Astrocyte (in vitro differentiated cells and primary cell): Measurements from ENCODE around the gene PKNOX2. TPM values are rescaled to one million over a fixed set of nuclear protein-coding genes. Genes with fewer than 3 reads are reported as not detected.

Experiments used
- DNase-seq: peaks from one replicate; pipeline ENCODE4 v3.0.0-alpha.2; 2010; ENCODE audit warnings: low read depth
- FAIRE-seq: peaks from 2 replicates; lab custom pipeline; 2011; peaks lifted over from hg19 to GRCh38; lab: Jason Lieb, UNC
- H2AFZ ChIP-seq: 2 replicates; pipeline ENCODE4 v1.6.0; 2012; ENCODE audit warnings: low read depth, low read length, inconsistent platforms
- H3K27ac ChIP-seq: 2 replicates; pipeline ENCODE4 v1.5.1; 2011; ENCODE audit warnings: low read depth, low read length, inconsistent platforms
- H3K27me3 ChIP-seq: 2 replicates; pipeline ENCODE4 v1.6.0; 2011; ENCODE audit warnings: low read length, inconsistent platforms; ENCODE audit not compliant: insufficient read depth
- H3K36me3 ChIP-seq: 2 replicates; pipeline ENCODE4 v1.5.1; 2011; ENCODE audit warnings: low read length, inconsistent platforms; ENCODE audit not compliant: insufficient read depth
- H3K4me1 ChIP-seq: 2 replicates; pipeline ENCODE4 v1.5.1; 2011; ENCODE audit warnings: low read length, inconsistent platforms; ENCODE audit not compliant: insufficient read depth
- H3K4me2 ChIP-seq: 2 replicates; pipeline ENCODE4 v1.6.0; 2012; ENCODE audit warnings: low read length, inconsistent platforms
- H3K4me3 ChIP-seq: 2 replicates; pipeline ENCODE4 v1.5.1; 2011; ENCODE audit warnings: low read depth, mild to moderate bottlenecking, low read length, inconsistent platforms; ENCODE audit not compliant: insufficient read depth
- H3K79me2 ChIP-seq: 2 replicates; pipeline ENCODE4 v1.6.0; 2012; ENCODE audit warnings: mild to moderate bottlenecking, low read length, inconsistent platforms; ENCODE audit not compliant: insufficient read depth
- H3K9ac ChIP-seq: 2 replicates; pipeline ENCODE4 v1.6.0; 2012; ENCODE audit warnings: mild to moderate bottlenecking, low read length, inconsistent platforms
- H3K9me3 ChIP-seq: 2 replicates; pipeline ENCODE4 v1.5.1; 2012; ENCODE audit warnings: low read depth, mild to moderate bottlenecking, low read length, inconsistent platforms; ENCODE audit not compliant: insufficient read depth
- H4K20me1 ChIP-seq: 2 replicates; pipeline ENCODE4 v1.6.0; 2012; ENCODE audit warnings: low read length, inconsistent platforms; ENCODE audit not compliant: insufficient read depth
- H3K27ac Mint-ChIP-seq: one replicate; pipeline ENCODE4 v1.8.0; 2021; ENCODE audit warnings: mild to moderate bottlenecking, mixed read lengths; ENCODE audit not compliant: unreplicated experiment
- H3K27me3 Mint-ChIP-seq: one replicate; pipeline ENCODE4 v1.8.0; 2021; ENCODE audit warnings: low read depth, mixed read lengths; ENCODE audit not compliant: unreplicated experiment
- H3K36me3 Mint-ChIP-seq: one replicate; pipeline ENCODE4 v1.8.0; 2021; ENCODE audit warnings: low read depth, mixed read lengths; ENCODE audit not compliant: unreplicated experiment
- H3K4me1 Mint-ChIP-seq: one replicate; pipeline ENCODE4 v1.8.0; 2021; ENCODE audit warnings: low read depth, mixed read lengths; ENCODE audit not compliant: unreplicated experiment
- H3K4me3 Mint-ChIP-seq: one replicate; pipeline ENCODE4 v1.8.0; 2021; ENCODE audit warnings: mild to moderate bottlenecking, moderate library complexity, mixed read lengths; ENCODE audit not compliant: unreplicated experiment
- H3K9me3 Mint-ChIP-seq: one replicate; pipeline ENCODE4 v1.8.0; 2021; ENCODE audit warnings: mild to moderate bottlenecking, mixed read lengths; ENCODE audit not compliant: unreplicated experiment
- EZH2 ChIP-seq: IDR thresholded peaks from 2 replicates; pipeline ENCODE4 v1.6.1; 2012; ENCODE audit warnings: mild to moderate bottlenecking, low read length, inconsistent platforms; ENCODE audit not compliant: insufficient read depth
- total RNA-seq: library from RNA; stranded (reverse); gene quantifications from 2 replicates; pipeline ENCODE4 v1.2.1, GENCODE V29; 2021
- TF ChIP-seq, protein P1 (sequence below): IDR thresholded peaks from 2 replicates; pipeline ENCODE4 v1.5.1; 2011; ENCODE audit warnings: low read depth, mild to moderate bottlenecking, inconsistent platforms, low read length, moderate library complexity; ENCODE audit not compliant: insufficient read depth

Gene PKNOX2
- total RNA-seq, 1 donor from 2014 or later = 53.4 TPM

- Mint-ChIP-seq H3K27ac (peak overlapping the region; percentile 100), H3K4me1 (peaks cover 67% of the 10 kb centered on the region), H3K4me3 (peak overlapping the region; percentile 51), H3K9me3 (no peaks in the 10 kb centered on the region), H3K36me3 (peaks cover 16% of the 10 kb centered on the region), H3K27me3 (no peaks in the 10 kb centered on the region)
- no peaks in the 10 kb centered on the region for H3K27me3 ChIP-seq
- no peaks in the 10 kb centered on the region for H3K79me2 ChIP-seq
- H2AFZ ChIP-seq = peak overlapping the region; percentile 67
- H3K27ac ChIP-seq = peak overlapping the region; percentile 99
- no peaks in the 10 kb centered on the region for H3K36me3 ChIP-seq
- no peak overlapping the region for H3K4me3 ChIP-seq
- H3K9ac ChIP-seq = peak overlapping the region; percentile 91
- peak overlapping the region; percentile 79 for H3K4me2 ChIP-seq
- H3K9me3 ChIP-seq = no peaks in the 10 kb centered on the region
- FAIRE-seq = no peak
- H4K20me1 ChIP-seq = no peaks in the 10 kb centered on the region
- H3K4me1 ChIP-seq = peaks cover 31% of the 10 kb centered on the region
- DNase-seq = peak; percentile 23
- TF ChIP-seq EZH2 = no peak
- TF ChIP-seq, protein P1, sequence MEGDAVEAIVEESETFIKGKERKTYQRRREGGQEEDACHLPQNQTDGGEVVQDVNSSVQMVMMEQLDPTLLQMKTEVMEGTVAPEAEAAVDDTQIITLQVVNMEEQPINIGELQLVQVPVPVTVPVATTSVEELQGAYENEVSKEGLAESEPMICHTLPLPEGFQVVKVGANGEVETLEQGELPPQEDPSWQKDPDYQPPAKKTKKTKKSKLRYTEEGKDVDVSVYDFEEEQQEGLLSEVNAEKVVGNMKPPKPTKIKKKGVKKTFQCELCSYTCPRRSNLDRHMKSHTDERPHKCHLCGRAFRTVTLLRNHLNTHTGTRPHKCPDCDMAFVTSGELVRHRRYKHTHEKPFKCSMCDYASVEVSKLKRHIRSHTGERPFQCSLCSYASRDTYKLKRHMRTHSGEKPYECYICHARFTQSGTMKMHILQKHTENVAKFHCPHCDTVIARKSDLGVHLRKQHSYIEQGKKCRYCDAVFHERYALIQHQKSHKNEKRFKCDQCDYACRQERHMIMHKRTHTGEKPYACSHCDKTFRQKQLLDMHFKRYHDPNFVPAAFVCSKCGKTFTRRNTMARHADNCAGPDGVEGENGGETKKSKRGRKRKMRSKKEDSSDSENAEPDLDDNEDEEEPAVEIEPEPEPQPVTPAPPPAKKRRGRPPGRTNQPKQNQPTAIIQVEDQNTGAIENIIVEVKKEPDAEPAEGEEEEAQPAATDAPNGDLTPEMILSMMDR = no peak
These were observed 97.8 kb downstream of the PKNOX2 start for GRCh38 chr11:125262194-125262829.

- H3K4me3 Mint-ChIP-seq = peak overlapping the region; percentile 40
- H3K9me3 Mint-ChIP-seq = no peaks in the 10 kb centered on the region
- peak overlapping the region; percentile 79 for H3K4me2 ChIP-seq
- peak overlapping the region; percentile 67 for H2AFZ ChIP-seq
- H3K9me3 ChIP-seq = no peaks in the 10 kb centered on the region
- H3K27ac ChIP-seq = peak overlapping the region; percentile 99
- H3K4me1 ChIP-seq = peaks cover 31% of the 10 kb centered on the region
- no peaks in the 10 kb centered on the region for H3K36me3 ChIP-seq
- H3K9ac ChIP-seq = peak overlapping the region; percentile 91
- peak; percentile 32 for DNase-seq
- H3K4me3 ChIP-seq = no peak overlapping the region
- H3K27ac Mint-ChIP-seq = peak overlapping the region; percentile 100
- H3K4me1 Mint-ChIP-seq = peaks cover 67% of the 10 kb centered on the region
- no peak for FAIRE-seq
- TF ChIP-seq, protein P1 = no peak
- TF ChIP-seq EZH2 = no peak
- no peaks in the 10 kb centered on the region for H3K79me2 ChIP-seq
- no peaks in the 10 kb centered on the region for H4K20me1 ChIP-seq
- H3K27me3 ChIP-seq = no peaks in the 10 kb centered on the region
- H3K36me3 Mint-ChIP-seq = peaks cover 19% of the 10 kb centered on the region
- no peaks in the 10 kb centered on the region for H3K27me3 Mint-ChIP-seq
These were observed 98.3 kb downstream of the PKNOX2 start for GRCh38 chr11:125262830-125263218.

DNA sequence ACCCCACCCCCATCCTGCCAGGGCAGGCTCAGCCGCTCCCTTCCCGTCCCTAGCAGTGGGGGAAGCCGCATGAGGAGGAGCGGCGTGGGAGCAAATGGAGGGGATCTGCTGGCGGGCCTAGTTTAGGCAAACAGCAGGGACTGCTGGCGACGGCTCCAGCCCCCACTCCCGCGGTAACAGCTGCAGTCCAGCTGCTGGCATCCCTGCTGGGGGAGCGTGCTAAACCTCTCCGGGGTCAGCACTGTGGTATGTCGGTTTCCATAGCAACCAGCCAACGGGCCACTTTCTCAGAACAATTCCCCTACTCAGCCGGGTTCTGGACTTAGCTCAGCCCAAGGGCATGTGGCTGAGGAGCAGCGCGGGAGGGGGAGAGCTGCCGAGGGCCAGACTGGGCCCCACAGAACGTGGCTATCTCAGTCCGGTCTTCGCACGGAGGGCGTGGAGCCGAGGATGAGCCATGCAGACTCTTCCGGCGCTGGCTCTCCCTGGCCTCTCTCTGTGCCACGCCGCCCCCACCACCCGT lies 98.8 kb downstream of the PKNOX2 start:
- H3K4me3 ChIP-seq = no peak overlapping the region
- Mint-ChIP-seq H3K27me3 (no peaks in the 10 kb centered on the region), H3K36me3 (peaks cover 16% of the 10 kb centered on the region), H3K4me1 (peaks cover 67% of the 10 kb centered on the region), H3K27ac (peak overlapping the region; percentile 100), H3K9me3 (no peaks in the 10 kb centered on the region), H3K4me3 (no peak overlapping the region)
- H3K9me3 ChIP-seq = no peaks in the 10 kb centered on the region
- H3K9ac ChIP-seq = peak overlapping the region; percentile 91
- H3K36me3 ChIP-seq = no peaks in the 10 kb centered on the region
- FAIRE-seq (no peak), DNase-seq (peak; percentile 99)
- H3K4me1 ChIP-seq = peaks cover 36% of the 10 kb centered on the region
- no peaks in the 10 kb centered on the region for H3K27me3 ChIP-seq
- H4K20me1 ChIP-seq = no peaks in the 10 kb centered on the region
- no peaks in the 10 kb centered on the region for H3K79me2 ChIP-seq
- H3K27ac ChIP-seq = peak overlapping the region; percentile 99
- no peak overlapping the region for H2AFZ ChIP-seq
- H3K4me2 ChIP-seq = peak overlapping the region; percentile 79
- TF ChIP-seq, protein P1 = no peak
- TF ChIP-seq EZH2 = no peak
